ENCODE measurements around the gene CLCNKB. TPM values are rescaled to one million over a fixed set of nuclear protein-coding genes. Genes with fewer than 3 reads are reported as not detected.

CLCNKB gene
- total RNA-seq, 2 experiments from 2014 or later: not detected

- CTCF ChIA-PET: interaction anchor here (1.1 to 10.2 kb wide), 9 partner anchors 10 to 133 kb away, joined by 3 to 299 read pairs (median 11); partner anchors contain the start of gene FAM131C
- POLR2A ChIA-PET: interaction anchor here (1.7 kb wide), 1 partner anchor 97 kb away, joined by 5 read pairs; no protein-coding TSS in a partner anchor
- no peak overlapping the region for H3K4me3 Mint-ChIP-seq
- peaks cover 8% of the 10 kb centered on the region for H3K4me1 Mint-ChIP-seq (ENCODE audit: low read depth)
- TF ChIP-seq, protein P1, sequence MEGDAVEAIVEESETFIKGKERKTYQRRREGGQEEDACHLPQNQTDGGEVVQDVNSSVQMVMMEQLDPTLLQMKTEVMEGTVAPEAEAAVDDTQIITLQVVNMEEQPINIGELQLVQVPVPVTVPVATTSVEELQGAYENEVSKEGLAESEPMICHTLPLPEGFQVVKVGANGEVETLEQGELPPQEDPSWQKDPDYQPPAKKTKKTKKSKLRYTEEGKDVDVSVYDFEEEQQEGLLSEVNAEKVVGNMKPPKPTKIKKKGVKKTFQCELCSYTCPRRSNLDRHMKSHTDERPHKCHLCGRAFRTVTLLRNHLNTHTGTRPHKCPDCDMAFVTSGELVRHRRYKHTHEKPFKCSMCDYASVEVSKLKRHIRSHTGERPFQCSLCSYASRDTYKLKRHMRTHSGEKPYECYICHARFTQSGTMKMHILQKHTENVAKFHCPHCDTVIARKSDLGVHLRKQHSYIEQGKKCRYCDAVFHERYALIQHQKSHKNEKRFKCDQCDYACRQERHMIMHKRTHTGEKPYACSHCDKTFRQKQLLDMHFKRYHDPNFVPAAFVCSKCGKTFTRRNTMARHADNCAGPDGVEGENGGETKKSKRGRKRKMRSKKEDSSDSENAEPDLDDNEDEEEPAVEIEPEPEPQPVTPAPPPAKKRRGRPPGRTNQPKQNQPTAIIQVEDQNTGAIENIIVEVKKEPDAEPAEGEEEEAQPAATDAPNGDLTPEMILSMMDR (IDR thresholded peaks at IDR 0.05): no peak
- no peaks in the 10 kb centered on the region for H3K9me3 Mint-ChIP-seq
- H3K27ac Mint-ChIP-seq: no peak overlapping the region
- DNase-seq (no peak), ATAC-seq (no peak)
- H3K36me3 Mint-ChIP-seq (ENCODE audit: low read depth): no peaks in the 10 kb centered on the region
- intact Hi-C loops (cut with micrococcal nuclease): no loop called here
- H3K27me3 Mint-ChIP-seq: no peaks in the 10 kb centered on the region
Measured at GRCh38 chr1:16083486-16083885, 39.9 kb downstream of the CLCNKB start.

DNA sequence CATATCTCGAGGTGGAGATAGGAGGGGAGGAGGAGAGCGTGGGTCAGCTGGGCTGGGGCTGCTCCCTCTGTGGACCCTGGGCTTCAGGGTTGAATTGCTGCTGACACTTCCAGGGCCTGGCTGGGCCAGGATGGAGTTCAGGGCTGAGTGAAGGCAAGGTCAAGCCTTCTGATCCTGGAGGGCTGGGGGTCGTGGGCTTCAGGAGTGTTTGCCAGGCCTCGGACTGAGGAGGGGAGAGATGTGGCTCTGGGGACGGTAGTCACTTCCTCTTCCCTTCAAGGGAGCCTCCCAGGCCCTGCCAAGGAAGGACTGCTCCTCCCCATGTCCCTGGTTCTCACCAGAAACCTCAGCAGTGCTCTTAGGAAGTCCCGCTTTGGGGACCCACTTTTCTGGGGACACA, 41.9 kb downstream of the CLCNKB start:
- TF ChIP-seq, protein P1 (IDR thresholded peaks at IDR 0.05): no peak
- Mint-ChIP-seq H3K27me3 (no peaks in the 10 kb centered on the region), H3K4me3 (no peak overlapping the region), H3K27ac (no peak overlapping the region), H3K36me3 (ENCODE audit: low read depth) (no peaks in the 10 kb centered on the region), H3K4me1 (ENCODE audit: low read depth) (no peaks in the 10 kb centered on the region), H3K9me3 (no peaks in the 10 kb centered on the region)
- ATAC-seq (no peak), DNase-seq (no peak)
- POLR2A ChIA-PET: no interaction called here
- intact Hi-C loops (cut with micrococcal nuclease): no loop called here
- CTCF ChIA-PET: no interaction called here

DNA sequence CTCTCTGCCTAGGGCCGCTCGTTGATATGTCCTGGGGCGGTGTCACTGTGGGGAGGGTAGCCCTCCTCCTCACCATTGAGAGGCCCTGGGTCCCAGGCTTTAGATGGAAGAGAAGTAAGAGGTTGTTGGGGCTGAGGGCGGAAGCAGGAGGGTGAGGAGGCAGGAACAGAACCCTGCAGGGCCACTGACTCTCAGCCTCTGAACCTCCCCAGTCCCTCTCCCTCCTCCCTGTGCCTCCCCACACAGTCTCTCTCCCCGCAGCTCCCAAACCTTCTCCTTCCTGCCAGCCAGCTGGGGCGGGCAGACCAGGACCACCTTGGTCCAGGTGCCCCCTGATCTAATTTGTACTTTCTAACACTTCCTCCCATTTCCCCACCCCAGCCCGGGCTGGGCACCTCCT, 44.2 kb downstream of the CLCNKB start:
- Mint-ChIP-seq H3K4me3 (no peak overlapping the region), H3K4me1 (ENCODE audit: low read depth) (no peaks in the 10 kb centered on the region), H3K27me3 (no peaks in the 10 kb centered on the region), H3K27ac (no peak overlapping the region), H3K9me3 (no peaks in the 10 kb centered on the region), H3K36me3 (ENCODE audit: low read depth) (no peaks in the 10 kb centered on the region)
- ATAC-seq: no peak
- TF ChIP-seq, protein P1 (IDR thresholded peaks at IDR 0.05): no peak
- no peak for DNase-seq
- ChIA-PET POLR2A (interaction anchor here (0.6 kb wide), 1 partner anchor 9 kb away, joined by 3 read pairs; no protein-coding TSS in a partner anchor), CTCF (no interaction called here)
- intact Hi-C loops (cut with micrococcal nuclease): no loop called here

GRCh38 chr1:16088351-16088911, 44.8 kb downstream of the CLCNKB start:
- ATAC-seq: no peak
- Mint-ChIP-seq H3K27me3 (no peaks in the 10 kb centered on the region), H3K9me3 (no peaks in the 10 kb centered on the region), H3K4me1 (ENCODE audit: low read depth) (no peaks in the 10 kb centered on the region), H3K36me3 (ENCODE audit: low read depth) (no peaks in the 10 kb centered on the region), H3K27ac (no peak overlapping the region), H3K4me3 (no peak overlapping the region)
- TF ChIP-seq, protein P1 (IDR thresholded peaks at IDR 0.05): no peak
- DNase-seq: no peak
- ChIA-PET POLR2A (no interaction called here), CTCF (no interaction called here)
- intact Hi-C loops (cut with micrococcal nuclease): no loop called here

- TF ChIP-seq, protein P1 (IDR thresholded peaks at IDR 0.05): no peak
- DNase-seq: no peak
- Mint-ChIP-seq H3K9me3 (no peaks in the 10 kb centered on the region), H3K27me3 (no peaks in the 10 kb centered on the region), H3K4me3 (no peak overlapping the region), H3K4me1 (ENCODE audit: low read depth) (no peaks in the 10 kb centered on the region), H3K36me3 (ENCODE audit: low read depth) (no peaks in the 10 kb centered on the region), H3K27ac (no peak overlapping the region)
- POLR2A ChIA-PET: no interaction called here
- no peak for ATAC-seq
- CTCF ChIA-PET: interaction anchor here (1.1 kb wide), 1 partner anchor 99 kb away, joined by 3 read pairs; no protein-coding TSS in a partner anchor
- intact Hi-C loops (cut with micrococcal nuclease): no loop called here
Measured at GRCh38 chr1:16088996-16089395, 45.4 kb downstream of the CLCNKB start.
